ENCODE data around the gene CRIP1.

- no peak for TF ChIP-seq POLR2A (IDR thresholded peaks at IDR 0.05)
- peak in 5 of 7 experiments; percentile 48 to 94 (median 76) for TF ChIP-seq CTCF (IDR thresholded peaks at IDR 0.05)
Observed at GRCh38 chr14:105490572-105491365, 4.1 kb downstream of the CRIP1 start, which contains the start of gene TEDC1.

All from stomach (tissue), 4 donors.